Measurements from ENCODE around the gene ABCA3.

The ABCA3 gene

GRCh38 chr16:2237102-2237482 lies 103.4 kb downstream of the ABCA3 start:
- no peak overlapping the region for H3K4me3 ChIP-seq (ENCODE audit: low read length)
- TF ChIP-seq ZNF274 (IDR thresholded peaks at IDR 0.05; ENCODE audit: low read depth, low read length) = no peak

GRCh38 chr16:2236337-2237101 lies 104.0 kb downstream of the ABCA3 start, which contains the start of gene DNASE1L2:
DNASE1L2 (plus strand) TSS chr16:2236444; CDS start chr16:2236817, 373 bp downstream.
- H3K4me3 ChIP-seq (ENCODE audit: low read length) = no peak within 1 kb of the TSS

GRCh38 chr16:2235695-2236336 lies 104.7 kb downstream of the ABCA3 start:
- TF ChIP-seq ZNF274 (IDR thresholded peaks at IDR 0.05; ENCODE audit: low read depth, low read length) = no peak
- H3K4me3 ChIP-seq (ENCODE audit: low read length) = no peak overlapping the region

More at GRCh38 chr16:2236337-2237101, 104.0 kb downstream of the ABCA3 start, which contains the start of gene DNASE1L2:
- no peak for TF ChIP-seq ZNF274 (IDR thresholded peaks at IDR 0.05; ENCODE audit: low read depth, low read length)

- no peak overlapping the region for H3K4me3 ChIP-seq (ENCODE audit: low read length)
- TF ChIP-seq ZNF274 (IDR thresholded peaks at IDR 0.05; ENCODE audit: low read depth, low read length) = no peak
Measured at GRCh38 chr16:2235234-2235651, 105.3 kb downstream of the ABCA3 start.

GRCh38 chr16:2234813-2235170 lies 105.7 kb downstream of the ABCA3 start:
- no peak for TF ChIP-seq ZNF274 (IDR thresholded peaks at IDR 0.05; ENCODE audit: low read depth, low read length)
- no peak overlapping the region for H3K4me3 ChIP-seq (ENCODE audit: low read length)

GRCh38 chr16:2233872-2234812 lies 106.4 kb downstream of the ABCA3 start:
- no peak overlapping the region for H3K4me3 ChIP-seq (ENCODE audit: low read length)
- TF ChIP-seq ZNF274 (IDR thresholded peaks at IDR 0.05; ENCODE audit: low read depth, low read length) = no peak

GRCh38 chr16:2233046-2233775 lies 107.3 kb downstream of the ABCA3 start:
- no peak overlapping the region for H3K4me3 ChIP-seq (ENCODE audit: low read length)
- TF ChIP-seq ZNF274 (IDR thresholded peaks at IDR 0.05; ENCODE audit: low read depth, low read length) = no peak

GRCh38 chr16:2232094-2232990 lies 108.2 kb downstream of the ABCA3 start:
- no peak for TF ChIP-seq ZNF274 (IDR thresholded peaks at IDR 0.05; ENCODE audit: low read depth, low read length)
- H3K4me3 ChIP-seq (ENCODE audit: low read length) = no peak overlapping the region

GRCh38 chr16:2231016-2231931 lies 109.3 kb downstream of the ABCA3 start:
- TF ChIP-seq ZNF274 (IDR thresholded peaks at IDR 0.05; ENCODE audit: low read depth, low read length) = no peak
- H3K4me3 ChIP-seq (ENCODE audit: low read length) = no peak overlapping the region

- no peak for TF ChIP-seq ZNF274 (IDR thresholded peaks at IDR 0.05; ENCODE audit: low read depth, low read length)
- H3K4me3 ChIP-seq (ENCODE audit: low read length) = no peak overlapping the region
Measured at GRCh38 chr16:2230376-2230775, 110.2 kb downstream of the ABCA3 start.

GRCh38 chr16:2229632-2230250 lies 110.8 kb downstream of the ABCA3 start:
- no peak overlapping the region for H3K4me3 ChIP-seq (ENCODE audit: low read length)
- TF ChIP-seq ZNF274 (IDR thresholded peaks at IDR 0.05; ENCODE audit: low read depth, low read length) = no peak

All from GM08714 (cell line).